H1 (cell line): ENCODE data around the gene CYP39A1. TPM values are rescaled to one million over a fixed set of nuclear protein-coding genes. Genes with fewer than 3 reads are reported as not detected.

Experiments used
- CTCF ChIA-PET: fragments of 300-600 bp; sonication (Branson Sonifier 250); formaldehyde crosslinking; loops from one replicate; lab custom pipeline; 2021; ENCODE audit not compliant: partially characterized antibody; lab: Charles Lee
- POLR2A ChIA-PET: fragments of 300-600 bp; sonication (Branson Sonifier 250); formaldehyde crosslinking; loops from one replicate; lab custom pipeline; 2021; ENCODE audit warnings: inconsistent platforms; ENCODE audit not compliant: partially characterized antibody; lab: Charles Lee
- DNase-seq, 2 experiments: peaks; one replicate each; pipeline versions ENCODE4 v3.0.0 to v3.0.0-alpha.2; 2010 to 2022; ENCODE audit warnings: low spot score in 2 of 2, low read depth in 1 of 2, mixed read lengths in 1 of 2
- FAIRE-seq: peaks from 2 replicates; lab custom pipeline; 2011; peaks lifted over from hg19 to GRCh38; lab: Jason Lieb, UNC
- H2AFZ ChIP-seq: 2 replicates; pipeline ENCODE4 v1.8.1; 2012; ENCODE audit warnings: low read length, inconsistent platforms
- H2AK5ac ChIP-seq: 2 replicates; pipeline ENCODE4 v1.6.1; 2013; ENCODE audit warnings: low read depth, low read length
- H2BK120ac ChIP-seq: replicated peaks from 2 replicates; pipeline ENCODE3; 2013; ENCODE audit warnings: low read depth, low read length, inconsistent platforms
- H2BK12ac ChIP-seq: 2 replicates; pipeline ENCODE4 v1.6.1; 2013; ENCODE audit warnings: low read depth, low read length
- H2BK15ac ChIP-seq: 2 replicates; pipeline ENCODE4 v1.6.1; 2013; ENCODE audit warnings: low read length
- H2BK20ac ChIP-seq: 2 replicates; pipeline ENCODE4 v1.6.1; 2013; ENCODE audit warnings: low read length
- H2BK5ac ChIP-seq: 2 replicates; pipeline ENCODE4 v1.6.1; 2013; ENCODE audit warnings: low read depth, low read length
- H3K14ac ChIP-seq: 2 replicates; pipeline ENCODE4 v1.6.1; 2013; ENCODE audit warnings: inconsistent platforms; ENCODE audit not compliant: insufficient read length
- H3K18ac ChIP-seq: 2 replicates; pipeline ENCODE4 v1.6.1; 2013; ENCODE audit warnings: low read length; ENCODE audit errors: extremely low read depth
- H3K23ac ChIP-seq: 2 replicates; pipeline ENCODE4 v1.6.1; 2013; ENCODE audit warnings: inconsistent platforms; ENCODE audit not compliant: insufficient read length
- H3K23me2 ChIP-seq: 2 replicates; pipeline ENCODE4 v1.6.1; 2013; ENCODE audit warnings: low read depth, low read length
- H3K27ac ChIP-seq: 2 replicates; pipeline ENCODE4 v1.6.1; 2011; ENCODE audit warnings: low read depth, low read length, inconsistent platforms
- H3K27me3 ChIP-seq, 4 experiments: replicated peaks in 1 of 4; 1 replicate in 1 of 4; 2 replicates in 3 of 4; pipeline versions ENCODE4 v1.6.1 to v1.8.1; 2011 to 2013; ENCODE audit warnings: low read length in 3 of 4, mild to moderate bottlenecking in 3 of 4, inconsistent platforms in 2 of 4, mixed read lengths in 2 of 4, moderate library complexity in 1 of 4; ENCODE audit not compliant: control insufficient read depth in 3 of 4, insufficient read depth in 3 of 4; ENCODE audit errors: extremely low read depth in 1 of 4
- H3K36me3 ChIP-seq, 4 experiments: 2 replicates each; pipeline versions ENCODE4 v1.6.1 to v1.8.1; 2011 to 2013; ENCODE audit warnings: mild to moderate bottlenecking in 4 of 4, low read length in 3 of 4, moderate library complexity in 2 of 4, control low read depth in 1 of 4, inconsistent platforms in 1 of 4; ENCODE audit not compliant: insufficient read depth in 4 of 4, control insufficient read depth in 2 of 4
- H3K4ac ChIP-seq: replicated peaks from 2 replicates; pipeline ENCODE3; 2013; ENCODE audit warnings: low read length, low read depth, mixed read lengths, inconsistent platforms; ENCODE audit not compliant: insufficient read length
- H3K4me1 ChIP-seq, 4 experiments: replicated peaks in 1 of 4; 1 replicate in 1 of 4; 2 replicates in 3 of 4; pipeline versions ENCODE4 v1.6.1 to v1.8.1; 2011 to 2013; ENCODE audit warnings: low read length in 3 of 4, inconsistent platforms in 2 of 4, mixed read lengths in 1 of 4; ENCODE audit not compliant: insufficient read depth in 4 of 4, control insufficient read depth in 3 of 4
- H3K4me2 ChIP-seq, 2 experiments: 2 replicates each; pipeline versions ENCODE4 v1.6.1 to v1.8.1; 2011 to 2013; ENCODE audit warnings: low read depth in 2 of 2, low read length in 2 of 2, control low read depth in 1 of 2, inconsistent platforms in 1 of 2, mild to moderate bottlenecking in 1 of 2; ENCODE audit not compliant: insufficient read depth in 1 of 2
- H3K4me3 ChIP-seq, 4 experiments: fragments of 200-600, 300-600 bp in 1 of 4; sonication (generic), shearing (Covaris generic), sonication (Bioruptor Twin) in 1 of 4; 2 replicates each; pipeline versions ENCODE4 v1.5.1 to v1.8.1; 2011 to 2016; ENCODE audit warnings: low read length in 4 of 4, low read depth in 3 of 4, control low read depth in 2 of 4, inconsistent platforms in 2 of 4, mild to moderate bottlenecking in 2 of 4, mixed read lengths in 1 of 4, moderate library complexity in 1 of 4; ENCODE audit not compliant: insufficient read depth in 2 of 4; ENCODE audit errors: extremely low read depth in 1 of 4
- H3K56ac ChIP-seq: replicated peaks from 2 replicates; pipeline ENCODE3; 2013; ENCODE audit warnings: low read depth, mild to moderate bottlenecking, mixed read lengths, low read length, inconsistent platforms; ENCODE audit not compliant: insufficient read length
- H3K79me1 ChIP-seq: 2 replicates; pipeline ENCODE4 v1.6.1; 2013; ENCODE audit warnings: low read depth, low read length, control low read depth
- H3K79me2 ChIP-seq, 2 experiments: 2 replicates each; pipeline versions ENCODE4 v1.6.1 to v1.8.1; 2012 to 2013; ENCODE audit warnings: low read length in 2 of 2, mild to moderate bottlenecking in 2 of 2, inconsistent platforms in 1 of 2; ENCODE audit not compliant: insufficient read depth in 2 of 2, control insufficient read depth in 1 of 2
- H3K9ac ChIP-seq, 4 experiments: replicated peaks in 1 of 4; 1 replicate in 1 of 4; 2 replicates in 3 of 4; pipeline versions ENCODE4 v1.6.1 to v1.8.1; 2011 to 2013; ENCODE audit warnings: low read depth in 3 of 4, low read length in 3 of 4, control low read depth in 2 of 4, mild to moderate bottlenecking in 2 of 4, moderate library complexity in 2 of 4, inconsistent platforms in 1 of 4; ENCODE audit errors: extremely low read depth in 1 of 4
- H3K9me3 ChIP-seq, 2 experiments: 2 replicates each; pipeline versions ENCODE4 v1.6.1 to v1.8.1; 2012 to 2013; ENCODE audit warnings: mild to moderate bottlenecking in 2 of 2, moderate library complexity in 2 of 2, control low read depth in 1 of 2, inconsistent platforms in 1 of 2, low read depth in 1 of 2, low read length in 1 of 2, mixed read lengths in 1 of 2; ENCODE audit not compliant: insufficient read depth in 2 of 2
- H4K20me1 ChIP-seq, 2 experiments: replicated peaks in 1 of 2; 2 replicates each; pipeline versions ENCODE3 to v1.8.1; 2011 to 2013; ENCODE audit warnings: inconsistent platforms in 2 of 2, low read length in 2 of 2, mild to moderate bottlenecking in 1 of 2; ENCODE audit not compliant: insufficient read depth in 2 of 2, control insufficient read depth in 1 of 2
- H4K5ac ChIP-seq: 2 replicates; pipeline ENCODE4 v1.6.1; 2013; ENCODE audit warnings: low read length, low read depth, mixed read lengths, inconsistent platforms; ENCODE audit not compliant: insufficient read length
- H4K8ac ChIP-seq: 2 replicates; pipeline ENCODE4 v1.8.0; 2013; ENCODE audit warnings: mild to moderate bottlenecking, moderate library complexity, low read length, inconsistent platforms; ENCODE audit not compliant: insufficient read depth; ENCODE audit errors: extremely low read depth
- H4K91ac ChIP-seq: replicated peaks from 2 replicates; pipeline ENCODE3; 2013; ENCODE audit warnings: low read length, mixed read lengths, inconsistent platforms; ENCODE audit not compliant: insufficient read length
- ASH2L ChIP-seq: fragments of 200-600, 300-600 bp; sonication (generic); IDR thresholded peaks from one replicate; pipeline ENCODE4 v1.7.1; 2017; ENCODE audit warnings: low read length
- BCL11A ChIP-seq, 2 experiments: IDR thresholded peaks; one replicate each; pipeline ENCODE4 v1.6.1; 2011; ENCODE audit warnings: low read depth in 2 of 2, low read length in 2 of 2, mild to moderate bottlenecking in 2 of 2
- CBX8 ChIP-seq: fragments of 300-800, 300-1000 bp; sonication (generic); IDR thresholded peaks from 2 replicates; pipeline ENCODE4 v1.7.1; 2016; ENCODE audit warnings: low read depth, low read length, borderline replicate concordance
- CEBPB ChIP-seq: IDR thresholded peaks from 2 replicates; pipeline ENCODE4 v1.6.1; 2012; ENCODE audit warnings: low read depth, low read length
- EGR1 ChIP-seq: IDR thresholded peaks from 2 replicates; pipeline ENCODE4 v1.6.1; 2011; ENCODE audit warnings: low read depth, low read length, borderline replicate concordance
- HDAC6 ChIP-seq: IDR thresholded peaks from one replicate; pipeline ENCODE4 v1.7.1; 2012; ENCODE audit warnings: low read depth, mild to moderate bottlenecking, inconsistent platforms, low read length, moderate library complexity
- KDM4A ChIP-seq: IDR thresholded peaks from one replicate; pipeline ENCODE4 v1.7.1; 2012; ENCODE audit warnings: low read depth, mild to moderate bottlenecking, moderate library complexity, low read length, inconsistent platforms; ENCODE audit not compliant: severe bottlenecking
- NRF1 ChIP-seq: IDR thresholded peaks from 2 replicates; pipeline ENCODE4 v1.6.1; 2011; ENCODE audit warnings: mild to moderate bottlenecking, low read depth, low read length, improper control_type of control experiment
- SIN3A ChIP-seq, 2 experiments: IDR thresholded peaks in 1 of 2; conservative IDR thresholded peaks in 1 of 2; 2 replicates each; pipeline ENCODE4 v1.6.1; 2011 to 2012; ENCODE audit warnings: low read length in 2 of 2, improper control_type of control experiment in 1 of 2, low read depth in 1 of 2, mild to moderate bottlenecking in 1 of 2
- SIRT6 ChIP-seq: IDR thresholded peaks from one replicate; pipeline ENCODE4 v1.7.1; 2012; ENCODE audit warnings: low read length, inconsistent platforms
- TBP ChIP-seq: IDR thresholded peaks from 2 replicates; pipeline ENCODE4 v1.6.1; 2011; ENCODE audit warnings: low read depth, low read length, improper control_type of control experiment
- TEAD4 ChIP-seq: IDR thresholded peaks from 2 replicates; pipeline ENCODE4 v1.6.1; 2012; ENCODE audit warnings: low read depth, low read length, inconsistent platforms, mixed read lengths
- WGBS, 2 experiments: shearing (Covaris generic) in 1 of 2; methylation state at CpG; one replicate each; pipeline versions ENCODE4 v1.1.6 to v1.1.7; 2013 to 2015; ENCODE audit warnings: low lambda C conversion rate in 2 of 2, mixed read lengths in 2 of 2, inconsistent platforms in 1 of 2, low coverage in 1 of 2, missing lambda C conversion rate in 1 of 2; ENCODE audit not compliant: insufficient replicate concordance in 2 of 2, insufficient coverage in 1 of 2, insufficient read length in 1 of 2; ENCODE audit errors: extremely low coverage in 1 of 2, missing lambda C conversion rate in 1 of 2; 5-methylcytosine and 5-hydroxymethylcytosine counted together
- polyA plus RNA-seq, 7 experiments: library from polyadenylated mRNA; depleted of rRNA in 3 of 7; stranded (reverse) in 5 of 7; unstranded in 2 of 7; fragments of >200 nt in 5 of 7; fragments of 200-250 nt in 2 of 7; gene quantifications; 1 replicate in 5 of 7; 2 replicates in 1 of 7; 4 replicates in 1 of 7; pipeline versions ENCODE4 v1.2.1 to v1.2.3, GENCODE V29; 2011 to 2013; ENCODE audit warnings: missing spikeins in 2 of 7, mixed read lengths in 2 of 7
- total RNA-seq: library from RNA; stranded (reverse); fragmentation: NEBNext Ultra II Directional; extraction: Animal tissue kit (Norgen Biotek cat#: 25700); gene quantifications from 2 replicates; pipeline ENCODE4 v1.2.1, GENCODE V29; 2021

Gene CYP39A1
- total and polyA plus RNA-seq, 2 of the 8 experiments (the other 6 are each of a cell fraction or from before 2014, with no cell fraction given): 0.71 to 2.4 TPM

DNA sequence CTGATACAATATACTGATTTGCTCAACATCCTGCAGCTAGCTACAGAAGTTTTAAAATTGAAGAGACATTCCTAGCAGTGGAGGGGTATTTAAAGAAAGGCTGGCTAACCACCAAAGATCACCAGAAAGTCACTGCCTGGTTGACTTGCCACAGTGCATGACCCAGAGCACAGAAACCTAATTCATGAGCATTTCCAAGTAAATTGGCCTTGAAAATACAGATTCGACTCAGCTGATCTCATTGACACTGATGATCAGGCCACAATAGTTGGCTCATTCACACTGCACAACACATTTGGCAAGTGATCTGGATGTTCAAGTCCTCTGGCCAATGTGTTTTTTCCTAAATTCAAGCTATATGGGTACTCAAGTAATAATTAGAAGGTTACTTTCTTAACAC lies 21.8 kb upstream of the CYP39A1 start:
- no peak for FAIRE-seq
- Histone ChIP-seq H3K56ac (no peak overlapping the region), H3K23me2 (no peaks in the 10 kb centered on the region), H3K79me1 (no peaks in the 10 kb centered on the region), H3K9me3 (no peaks in the 10 kb centered on the region), H2AFZ (no peak overlapping the region), H3K4ac (no peak overlapping the region), H3K4me2 (no peak overlapping the region), H4K91ac (no peak overlapping the region), H2AK5ac (no peak overlapping the region), H2BK12ac (no peak overlapping the region), H3K4me1 (no peaks in the 10 kb centered on the region), H4K5ac (no peak overlapping the region), H3K27ac (no peak overlapping the region), H2BK15ac (no peak overlapping the region), H3K23ac (no peak overlapping the region), H4K20me1 (no peaks in the 10 kb centered on the region), H3K36me3 (no peaks in the 10 kb centered on the region), H3K14ac (no peak overlapping the region), H3K4me3 (no peak overlapping the region), H4K8ac (no peak overlapping the region), H3K79me2 (no peaks in the 10 kb centered on the region), H2BK5ac (no peak overlapping the region), H3K9ac (no peak overlapping the region), H2BK120ac (no peak overlapping the region), H3K27me3 (no peaks in the 10 kb centered on the region), H2BK20ac (no peak overlapping the region), H3K18ac (no peak overlapping the region)
- WGBS, 2 experiments: 82% methylated on average over 1 of the region's 1 CpG; no CpG with 5 or more reads in 1 of the 2 experiments
- DNase-seq: no peak
- ChIA-PET CTCF (interaction anchor here (0.7 to 3.7 kb wide), 7 partner anchors 18 to 584 kb away, joined by 3 to 14 read pairs (median 3); no protein-coding TSS in a partner anchor), POLR2A (no interaction called here)
- TF ChIP-seq NRF1: no peak
- TF ChIP-seq CBX8: no peak
- no peak for TF ChIP-seq CEBPB
- no peak for TF ChIP-seq TEAD4
- TF ChIP-seq SIN3A (conservative IDR thresholded peaks at IDR 0.05 in 1 of 2, IDR thresholded peaks at IDR 0.05 in 1 of 2; ENCODE audit: low read depth in 1 of 2, low read length in 2 of 2): no peak
- no peak for TF ChIP-seq TBP
- TF ChIP-seq EGR1: no peak
- no peak for TF ChIP-seq BCL11A (IDR thresholded peaks at IDR 0.05; ENCODE audit: low read depth in 2 of 2, low read length in 2 of 2)
- TF ChIP-seq HDAC6: no peak
- TF ChIP-seq SIRT6: no peak
- no peak for TF ChIP-seq KDM4A
- no peak for TF ChIP-seq ASH2L
